ENCODE measurements around the gene HES4.
"Not testable (repeated sequence)": the region's sequence is repeated elsewhere in the genome, so short reads cannot be mapped to it uniquely, and the experiment has no call there.

HES4 gene

GRCh38 chr1:1014799-1015681 lies 15.1 kb upstream of the HES4 start:
- peak; percentile 53 to 56 for DNase-seq
- TF ChIP-seq GATA1 (IDR thresholded peaks at IDR 0.05; ENCODE audit: low read depth, low read length): no peak
- TF ChIP-seq POLR2A (IDR thresholded peaks at IDR 0.05; ENCODE audit: low read length): no peak

GRCh38 chr1:1013922-1014648 lies 14.2 kb upstream of the HES4 start:
- peak; percentile 35 to 38 for DNase-seq
- no peak for TF ChIP-seq POLR2A (IDR thresholded peaks at IDR 0.05; ENCODE audit: low read length)
- TF ChIP-seq GATA1 (IDR thresholded peaks at IDR 0.05; ENCODE audit: low read depth, low read length): no peak

- DNase-seq: peak; percentile 87 to 91
- TF ChIP-seq GATA1 (IDR thresholded peaks at IDR 0.05; ENCODE audit: low read depth, low read length) (no peak), POLR2A (IDR thresholded peaks at IDR 0.05; ENCODE audit: low read length) (peak; percentile 64)
These were observed 13.4 kb upstream of the HES4 start, which contains the start of gene ISG15 for GRCh38 chr1:1013105-1013921. ISG15 (plus strand) TSS chr1:1013497; CDS start chr1:1013574, 77 bp downstream.

GRCh38 chr1:1012736-1013104 lies 12.8 kb upstream of the HES4 start:
- DNase-seq: not testable (repeated sequence)

GRCh38 chr1:1011396-1011949 lies 11.6 kb upstream of the HES4 start:
- no peak for TF ChIP-seq GATA1 (IDR thresholded peaks at IDR 0.05; ENCODE audit: low read depth, low read length)
- no peak for TF ChIP-seq POLR2A (IDR thresholded peaks at IDR 0.05; ENCODE audit: low read length)
- DNase-seq: no peak

- DNase-seq: not testable (repeated sequence)
These were observed 10.2 kb upstream of the HES4 start for GRCh38 chr1:1010131-1010530.

GRCh38 chr1:1006305-1007159 lies 6.6 kb upstream of the HES4 start:
- no peak for DNase-seq
- no peak for TF ChIP-seq POLR2A (IDR thresholded peaks at IDR 0.05; ENCODE audit: low read length)
- TF ChIP-seq GATA1 (IDR thresholded peaks at IDR 0.05; ENCODE audit: low read depth, low read length): no peak

- TF ChIP-seq POLR2A (IDR thresholded peaks at IDR 0.05; ENCODE audit: low read length): no peak
- TF ChIP-seq GATA1 (IDR thresholded peaks at IDR 0.05; ENCODE audit: low read depth, low read length): no peak
- no peak for DNase-seq
These were observed 5.9 kb upstream of the HES4 start for GRCh38 chr1:1005774-1006304.

- TF ChIP-seq GATA1 (IDR thresholded peaks at IDR 0.05; ENCODE audit: low read depth, low read length) (no peak), POLR2A (IDR thresholded peaks at IDR 0.05; ENCODE audit: low read length) (no peak)
- peak in 1 of 2 experiments; percentile 41 for DNase-seq
These were observed 5.1 kb upstream of the HES4 start for GRCh38 chr1:1004780-1005697.

- DNase-seq: no peak
- TF ChIP-seq POLR2A (IDR thresholded peaks at IDR 0.05; ENCODE audit: low read length): no peak
- TF ChIP-seq GATA1 (IDR thresholded peaks at IDR 0.05; ENCODE audit: low read depth, low read length): no peak
These were observed 4.5 kb upstream of the HES4 start for GRCh38 chr1:1004420-1004779.

- TF ChIP-seq POLR2A (IDR thresholded peaks at IDR 0.05; ENCODE audit: low read length) (no peak), GATA1 (IDR thresholded peaks at IDR 0.05; ENCODE audit: low read depth, low read length) (no peak)
- no peak for DNase-seq
These were observed 3.9 kb upstream of the HES4 start for GRCh38 chr1:1003618-1004419.
